Daoy (cell line): ENCODE results near the gene UBXN6. TPM values are rescaled to one million over a fixed set of nuclear protein-coding genes. Genes with fewer than 3 reads are reported as not detected.

Experiments
- DNase-seq: peaks from one replicate; pipeline ENCODE4 v3.0.0-alpha.2; 2015; ENCODE audit warnings: low read depth
- total RNA-seq: library from RNA; depleted of rRNA; stranded (reverse); fragments of >200 nt; shearing (Covaris generic); gene quantifications from 2 replicates; pipeline ENCODE4 v1.2.3, GENCODE V29; 2014; rRNA removed

The UBXN6 gene, protein sequence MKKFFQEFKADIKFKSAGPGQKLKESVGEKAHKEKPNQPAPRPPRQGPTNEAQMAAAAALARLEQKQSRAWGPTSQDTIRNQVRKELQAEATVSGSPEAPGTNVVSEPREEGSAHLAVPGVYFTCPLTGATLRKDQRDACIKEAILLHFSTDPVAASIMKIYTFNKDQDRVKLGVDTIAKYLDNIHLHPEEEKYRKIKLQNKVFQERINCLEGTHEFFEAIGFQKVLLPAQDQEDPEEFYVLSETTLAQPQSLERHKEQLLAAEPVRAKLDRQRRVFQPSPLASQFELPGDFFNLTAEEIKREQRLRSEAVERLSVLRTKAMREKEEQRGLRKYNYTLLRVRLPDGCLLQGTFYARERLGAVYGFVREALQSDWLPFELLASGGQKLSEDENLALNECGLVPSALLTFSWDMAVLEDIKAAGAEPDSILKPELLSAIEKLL
- 57.9 and 72.7 TPM in 2 replicates for total RNA-seq

DNA sequence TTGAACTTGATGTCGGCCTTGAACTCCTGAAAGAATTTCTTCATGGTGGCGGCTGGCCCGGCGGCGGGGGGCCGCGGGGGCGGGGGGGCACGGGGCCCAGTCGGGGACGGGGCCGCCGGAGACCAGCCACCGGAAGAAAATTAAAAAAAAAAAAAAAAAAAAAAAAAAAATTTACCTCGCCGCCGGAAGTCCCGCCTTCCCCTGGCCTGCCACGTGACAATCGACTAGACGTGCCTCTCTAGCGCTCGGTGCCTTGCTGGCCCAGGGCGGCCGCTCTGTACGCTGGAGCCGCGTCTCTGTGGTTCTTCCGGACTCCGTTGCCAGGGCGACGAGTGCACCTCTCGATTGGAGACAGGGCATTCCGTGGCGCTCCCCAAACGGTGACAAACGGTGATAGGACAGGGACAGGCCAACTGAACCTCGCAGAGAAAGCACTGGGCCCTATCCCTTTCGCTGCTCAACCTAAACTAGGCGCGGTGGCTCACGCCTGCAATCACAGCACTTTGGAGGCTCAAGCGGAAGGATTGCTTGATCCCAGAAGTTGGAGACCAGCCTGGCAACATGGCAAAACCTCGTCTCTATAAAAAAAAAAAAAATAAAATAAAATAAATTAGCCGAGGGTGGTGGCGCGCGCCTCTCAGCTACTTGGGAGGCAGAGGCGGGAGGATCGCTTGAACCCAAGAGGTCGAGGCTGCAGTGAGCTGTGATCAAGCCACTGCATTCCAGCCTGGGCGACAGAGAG, at the start of gene UBXN6:
TSS of gene UBXN6 (minus strand) at position 141 of the 742 bp plus-strand sequence. CDS start at position 44, 97 bp downstream.
- peak; percentile 98 for DNase-seq

DNA sequence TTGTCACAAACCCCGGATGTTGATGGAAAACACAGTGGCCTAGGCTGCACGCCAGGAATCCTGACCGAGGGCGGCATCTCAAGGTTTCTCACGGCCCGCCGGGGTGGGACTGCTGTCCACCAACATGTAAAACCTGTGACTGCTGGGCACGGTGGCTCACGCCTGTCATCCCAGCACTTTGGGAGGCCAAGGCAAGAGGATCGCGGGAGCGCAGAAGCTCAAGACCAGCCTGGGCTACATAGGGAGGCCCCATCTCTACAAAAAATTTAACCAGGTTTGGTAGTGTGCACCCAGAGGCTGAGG, 49.5 kb upstream of the UBXN6 start:
- DNase-seq: no peak

DNA sequence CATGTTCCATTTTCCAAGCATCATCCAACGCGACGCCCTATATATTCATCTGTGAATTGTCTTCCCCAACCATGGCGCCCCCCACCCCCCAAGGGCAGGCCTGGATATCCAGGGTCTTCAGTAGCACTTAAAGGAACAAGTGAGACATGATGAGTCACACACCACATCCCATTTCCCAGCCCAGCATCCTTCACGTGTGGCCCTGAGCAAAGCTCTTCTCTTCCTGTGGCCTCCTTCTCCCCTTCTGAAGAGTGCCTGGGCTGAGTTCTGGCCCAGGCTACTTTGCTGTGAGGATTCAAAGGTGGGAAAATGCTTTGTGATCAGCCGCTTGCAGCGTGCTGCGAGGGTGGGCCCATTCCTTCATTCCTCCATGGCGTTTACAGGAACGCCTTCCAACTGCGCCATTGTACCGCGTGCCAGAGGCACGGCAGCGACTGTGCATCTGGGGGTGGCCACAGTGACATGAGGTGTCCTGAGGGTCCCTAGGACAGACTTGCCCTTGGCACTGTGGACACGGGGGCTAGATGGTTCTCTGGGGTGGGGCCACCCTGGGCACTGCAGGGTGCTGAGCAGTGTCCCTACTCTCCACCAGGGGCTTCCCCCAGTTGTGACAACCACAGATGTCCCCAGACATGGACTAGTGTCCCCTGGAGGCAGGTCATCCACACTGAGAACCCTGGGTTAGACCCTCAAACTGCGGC, 49.0 kb upstream of the UBXN6 start:
- peak; percentile 81 for DNase-seq

DNA sequence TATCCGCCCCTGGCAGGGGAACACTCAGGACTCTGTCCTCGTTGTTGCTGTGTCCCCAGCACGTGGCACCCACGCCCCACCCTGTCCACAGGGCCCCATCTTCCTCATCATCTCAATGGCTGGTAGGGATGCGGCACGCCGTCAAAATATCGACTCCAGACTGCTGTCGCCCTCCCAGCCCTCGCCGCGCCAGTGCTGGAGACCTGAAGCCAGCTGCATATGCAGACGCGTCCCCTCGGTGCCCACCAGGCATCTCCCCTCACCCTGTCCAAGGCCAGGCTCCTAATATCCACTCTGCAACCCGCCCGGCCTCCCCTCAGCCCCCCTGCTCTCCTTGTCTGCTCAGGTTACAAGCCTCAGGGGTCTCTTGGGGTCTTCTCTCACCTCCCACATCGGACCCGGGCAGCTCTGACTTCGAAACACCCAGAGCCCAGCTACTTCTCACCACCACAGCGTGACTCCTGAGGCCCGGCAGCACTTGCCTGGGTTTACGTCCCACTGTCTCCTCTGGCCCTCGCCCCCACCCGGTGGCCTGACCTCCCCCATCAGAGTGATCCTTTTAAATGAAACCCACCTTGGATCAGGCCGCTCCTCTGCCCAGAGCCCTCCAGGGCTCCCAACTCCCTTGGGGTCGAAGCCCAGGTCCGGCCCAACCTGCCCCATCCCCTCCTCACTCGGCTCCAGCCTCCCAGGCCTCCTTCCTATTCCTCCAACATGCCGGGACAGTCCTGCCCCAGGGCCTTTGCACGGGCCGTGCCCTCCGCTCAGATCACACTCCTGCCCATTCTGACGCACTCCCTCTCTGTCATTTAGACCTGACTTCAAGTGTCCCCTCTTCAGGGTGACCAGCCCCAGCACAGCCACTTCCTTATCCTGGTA, 48.2 kb upstream of the UBXN6 start:
- no peak for DNase-seq

DNA sequence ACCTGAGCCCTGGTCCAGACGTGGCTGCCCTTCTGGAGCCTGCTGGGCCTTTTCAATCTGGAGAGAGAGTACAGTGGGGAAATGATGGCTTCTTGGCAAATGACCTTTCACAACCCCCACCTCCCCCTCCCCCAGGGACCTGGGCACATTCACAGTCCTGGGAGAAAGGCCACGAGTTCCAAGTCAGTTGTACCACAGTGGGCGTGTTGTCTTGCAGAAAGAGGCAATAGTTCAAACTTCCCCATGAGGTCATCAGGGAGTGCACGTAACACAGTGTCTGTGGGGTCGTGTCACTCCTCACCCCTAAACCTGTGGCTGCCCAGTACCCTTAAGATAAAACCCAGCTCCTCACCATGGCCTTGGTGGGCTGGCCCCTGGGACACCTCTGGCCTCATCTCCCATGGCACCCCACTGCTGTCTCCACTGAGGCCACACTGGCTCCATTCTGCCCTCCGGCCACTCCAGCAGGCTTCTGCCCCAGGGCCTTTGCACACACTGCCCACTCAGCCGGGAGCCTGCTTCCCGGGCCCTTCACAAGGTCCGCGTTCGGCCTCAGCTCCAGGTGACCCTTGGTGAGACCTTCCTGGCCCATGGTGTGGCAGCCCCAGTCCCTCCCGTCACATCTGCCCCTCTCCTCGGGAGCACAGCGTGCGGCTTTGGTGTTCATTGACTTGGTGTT, 47.4 kb upstream of the UBXN6 start:
- DNase-seq: no peak

DNA sequence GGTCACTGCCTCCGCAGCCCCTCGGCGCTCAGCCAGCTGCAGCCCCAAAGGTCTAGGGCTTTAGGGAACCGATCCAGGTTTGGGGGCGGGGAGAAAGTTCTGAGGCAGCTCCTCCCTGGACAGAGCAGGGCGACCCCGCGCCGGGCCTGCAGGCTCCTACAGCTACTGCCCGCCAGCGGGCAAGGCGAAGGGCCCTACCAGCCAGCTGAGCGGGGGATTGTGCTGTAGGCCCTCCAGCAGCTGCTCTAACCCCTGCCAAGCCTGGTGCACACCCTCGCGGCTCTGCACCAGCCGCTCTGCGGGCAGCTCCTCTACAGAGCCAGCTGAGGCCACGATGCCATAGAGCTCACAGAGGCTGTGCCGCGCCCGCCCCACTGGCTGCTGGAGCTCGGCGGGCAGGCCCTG, 46.7 kb upstream of the UBXN6 start:
- no peak for DNase-seq

DNA sequence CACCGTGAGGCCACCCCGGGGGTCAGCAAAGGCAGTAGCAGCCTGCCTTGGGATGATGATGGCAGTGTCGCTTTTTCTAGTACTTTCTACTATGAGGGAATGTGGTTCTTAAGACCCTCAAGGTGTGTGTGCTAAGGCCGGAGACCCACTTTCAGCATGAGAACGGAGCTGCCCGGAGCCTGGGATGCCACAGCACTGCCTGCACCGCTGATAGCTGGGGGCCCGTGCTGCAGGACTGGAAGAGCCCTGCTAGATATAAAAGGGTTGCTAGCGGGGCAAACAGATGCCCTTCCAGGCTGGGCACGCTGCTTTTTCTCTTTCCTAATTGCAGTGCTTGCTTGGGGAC, 46.2 kb upstream of the UBXN6 start:
- DNase-seq: no peak

DNA sequence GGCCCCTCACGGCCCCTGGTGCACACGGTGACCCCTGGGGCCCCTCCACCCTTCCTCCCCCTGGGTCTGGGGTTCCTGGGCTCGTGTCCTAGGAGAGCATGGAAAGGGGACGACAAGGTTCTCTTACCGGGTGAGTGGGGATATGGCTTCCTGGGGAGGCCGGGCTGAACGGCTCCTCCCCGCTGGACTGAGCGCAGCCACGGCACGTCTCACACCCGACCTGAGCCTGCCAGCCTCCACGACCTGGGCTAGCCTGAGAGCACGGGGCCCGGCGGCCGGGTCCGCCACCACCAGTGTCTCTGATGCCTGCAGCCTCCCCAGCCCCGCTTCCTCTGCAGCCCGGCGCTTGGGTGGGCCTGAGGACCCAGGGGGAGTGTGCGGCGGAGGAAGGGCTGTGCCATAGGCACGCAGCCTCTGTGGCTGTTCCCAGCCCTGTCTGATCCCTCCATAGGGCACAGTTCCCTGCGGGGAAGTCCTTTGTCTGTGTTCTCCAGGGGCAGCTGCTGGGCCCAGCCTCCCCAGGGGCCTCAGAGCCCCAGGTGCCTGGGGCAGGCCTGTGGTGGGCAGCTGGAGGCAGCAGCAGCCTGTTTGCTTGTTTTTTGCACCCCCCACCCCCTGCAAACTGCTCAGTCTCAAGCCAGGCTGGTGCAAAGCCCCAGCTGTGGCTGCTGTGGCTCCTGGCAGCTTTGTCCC, 45.7 kb upstream of the UBXN6 start:
- no peak for DNase-seq

DNA sequence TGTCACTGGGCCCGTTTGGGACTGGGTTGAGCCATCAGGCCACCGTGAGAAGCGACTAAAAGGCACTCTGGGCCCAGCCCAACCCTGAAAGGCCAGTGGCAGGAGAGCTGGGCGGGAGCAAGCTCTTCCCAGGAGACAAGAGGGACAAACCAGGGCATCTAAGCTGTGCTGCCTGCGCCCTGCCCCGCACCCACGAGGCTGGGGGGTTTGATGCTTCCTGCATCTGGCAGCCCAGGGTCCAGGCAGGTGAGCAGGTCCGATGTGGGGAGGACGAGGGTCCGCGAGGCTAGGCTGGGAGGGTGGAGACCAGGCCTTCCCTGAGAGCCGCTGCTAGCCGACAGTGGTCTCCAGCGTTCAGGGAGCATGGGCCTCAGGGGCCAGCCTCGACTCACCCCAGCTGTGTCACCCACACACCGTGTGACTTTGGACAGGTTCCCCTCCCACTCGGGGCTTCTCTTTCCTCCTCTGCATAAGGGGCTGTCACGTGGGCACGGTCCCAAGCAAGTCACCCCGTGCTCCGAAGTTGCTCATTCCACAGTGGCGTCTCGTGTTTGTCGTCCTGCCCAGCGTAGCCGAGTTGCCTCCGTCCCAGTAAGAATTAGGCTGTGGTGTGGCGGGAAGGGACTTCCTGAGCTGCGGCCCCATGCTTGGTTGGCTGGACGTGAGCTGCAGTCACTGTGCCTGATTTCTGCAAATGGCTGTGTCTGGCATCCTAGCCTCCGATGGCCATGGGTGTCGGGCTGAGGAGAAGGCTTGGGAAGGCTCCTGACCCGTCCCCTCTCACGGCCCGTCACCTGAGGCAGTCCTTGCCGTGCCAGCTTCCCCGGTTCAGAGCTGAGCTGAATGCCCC, 44.9 kb upstream of the UBXN6 start:
- DNase-seq: no peak

DNA sequence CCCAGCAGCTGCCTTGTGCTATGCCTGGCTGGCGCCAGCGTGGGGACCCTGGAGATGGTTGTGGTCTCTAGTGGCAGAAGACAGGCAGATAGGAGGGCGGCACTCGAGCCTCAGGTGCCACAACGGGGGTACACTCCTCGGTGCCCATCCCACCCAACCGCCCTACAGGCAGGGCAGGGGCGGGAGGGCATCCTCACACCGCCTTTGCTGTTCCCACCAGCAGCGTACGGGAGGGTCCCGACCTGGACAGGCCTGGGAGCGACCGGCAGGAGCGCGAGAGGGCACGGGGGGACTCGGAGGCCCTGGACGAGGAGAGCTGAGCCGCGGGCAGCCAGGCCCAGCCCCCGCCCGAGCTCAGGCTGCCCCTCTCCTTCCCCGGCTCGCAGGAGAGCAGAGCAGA, 44.1 kb upstream of the UBXN6 start:
- DNase-seq: no peak

DNA sequence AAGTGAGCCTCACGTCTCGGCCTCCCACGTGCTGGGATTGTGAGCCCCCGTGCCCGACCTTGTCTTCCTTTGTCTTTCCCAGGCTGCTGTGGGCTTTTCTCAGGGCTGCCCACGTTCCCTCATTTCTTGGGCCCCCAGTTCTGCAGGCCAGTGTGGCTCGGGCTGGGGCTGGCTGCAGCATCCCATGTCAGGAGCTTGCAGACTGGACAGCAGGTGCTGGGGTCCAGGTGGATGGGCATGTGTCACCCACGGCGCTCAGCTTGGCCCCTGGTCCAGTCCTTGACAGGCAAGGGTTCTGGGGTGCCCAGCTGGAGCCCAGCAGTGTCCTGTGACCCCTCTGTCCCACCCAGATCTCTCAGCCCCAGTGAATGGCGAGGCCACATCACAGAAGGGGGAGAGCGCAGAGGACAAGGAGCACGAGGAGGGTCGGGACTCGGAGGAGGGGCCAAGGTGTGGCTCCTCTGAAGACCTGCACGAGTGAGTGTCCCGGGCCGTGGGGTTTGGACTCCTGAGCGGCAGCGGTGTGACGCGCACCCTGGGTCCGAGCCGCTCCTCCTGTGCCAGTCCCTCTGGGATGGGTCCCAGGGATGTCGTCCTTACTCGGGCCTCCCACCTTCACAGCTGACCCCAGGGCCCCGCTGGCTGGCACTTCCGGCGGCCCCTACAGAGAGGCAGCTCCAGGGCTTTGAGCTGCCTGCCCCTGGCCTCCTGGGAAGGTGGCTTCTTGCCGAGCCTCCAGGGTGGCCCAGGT, 43.4 kb upstream of the UBXN6 start:
- no peak for DNase-seq

DNA sequence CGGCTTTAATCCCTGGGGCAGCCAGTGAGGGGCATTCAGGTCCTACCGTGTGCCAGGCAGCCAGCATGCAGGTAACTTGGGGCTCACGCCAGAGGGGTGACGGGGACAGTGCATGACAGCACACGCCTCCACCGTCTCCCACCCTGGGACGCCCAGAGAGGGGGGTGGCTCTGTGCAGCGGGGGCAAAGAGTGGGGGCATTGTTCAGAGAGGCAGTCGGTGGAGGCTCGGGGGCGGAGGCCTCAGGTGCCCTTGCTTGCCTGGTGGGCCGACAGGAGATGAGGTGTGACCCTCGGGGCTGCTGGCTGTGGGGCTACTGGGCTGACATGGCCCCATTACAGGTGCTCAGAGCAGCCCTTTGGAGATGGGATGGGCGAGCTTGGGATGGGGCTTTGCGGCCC, 42.3 kb upstream of the UBXN6 start:
- no peak for DNase-seq

DNA sequence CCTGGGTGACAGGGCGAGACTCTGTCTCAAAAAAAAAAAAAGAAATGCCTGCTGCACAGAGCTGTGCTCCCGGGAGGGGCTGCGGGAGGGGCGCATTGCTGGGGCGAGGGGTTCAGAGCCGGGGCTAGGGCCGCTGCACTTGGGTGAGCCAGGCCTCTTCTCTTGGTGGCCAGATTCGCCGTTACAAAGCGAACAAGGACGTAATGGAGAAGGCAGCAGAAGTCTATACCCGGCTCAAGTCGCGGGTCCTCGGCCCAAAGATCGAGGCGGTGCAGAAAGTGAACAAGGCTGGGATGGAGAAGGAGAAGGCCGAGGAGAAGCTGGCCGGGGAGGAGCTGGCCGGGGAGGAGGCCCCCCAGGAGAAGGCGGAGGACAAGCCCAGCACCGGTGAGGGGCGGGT, 41.7 kb upstream of the UBXN6 start:
- DNase-seq: no peak

DNA sequence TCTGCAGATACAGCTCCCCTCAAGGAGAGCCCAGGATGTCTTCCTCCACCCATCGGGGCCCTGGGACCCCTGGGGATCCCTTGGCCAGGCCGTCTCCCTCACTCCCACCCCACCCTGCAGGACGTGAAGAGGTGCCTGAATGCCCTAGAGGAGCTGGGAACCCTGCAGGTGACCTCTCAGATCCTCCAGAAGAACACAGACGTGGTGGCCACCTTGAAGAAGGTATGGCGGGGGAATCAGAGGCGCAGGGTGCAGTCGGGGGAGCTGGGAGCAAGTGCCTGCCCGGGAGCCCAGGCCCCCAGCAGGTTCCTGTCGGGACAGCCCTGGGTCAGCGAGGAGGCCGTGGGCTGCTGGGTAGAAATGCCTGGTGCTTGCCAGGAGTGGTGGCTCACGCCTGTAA, 41.1 kb upstream of the UBXN6 start:
- DNase-seq: no peak

DNA sequence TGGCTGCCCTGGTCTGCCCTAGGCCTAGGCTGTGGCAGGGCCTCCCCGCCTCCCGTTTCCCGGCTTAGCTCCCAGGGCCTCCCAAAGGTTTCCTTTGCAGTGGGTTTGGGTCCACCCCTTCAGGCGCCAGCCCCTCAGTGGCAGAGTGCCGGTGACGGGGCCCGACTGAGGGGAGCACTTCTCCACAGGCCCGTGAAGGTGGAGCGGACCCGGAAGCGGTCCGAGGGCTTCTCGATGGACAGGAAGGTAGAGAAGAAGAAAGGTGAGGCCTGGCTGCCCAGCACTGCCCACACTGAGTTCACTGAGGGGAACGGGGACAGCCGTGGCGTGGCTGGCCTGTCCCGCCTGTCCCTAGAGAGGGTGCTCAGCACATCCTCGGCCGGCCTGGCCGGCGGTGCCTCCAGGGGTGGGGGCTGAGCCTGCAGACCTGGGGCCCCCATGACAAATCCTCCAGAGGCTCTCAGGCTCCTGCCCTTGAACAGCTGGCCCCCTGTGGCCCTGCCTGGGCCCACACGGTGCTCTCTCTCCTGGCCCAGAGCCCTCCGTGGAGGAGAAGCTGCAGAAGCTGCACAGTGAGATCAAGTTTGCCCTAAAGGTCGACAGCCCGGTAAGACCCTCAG, 40.3 kb upstream of the UBXN6 start:
- DNase-seq: no peak

DNA sequence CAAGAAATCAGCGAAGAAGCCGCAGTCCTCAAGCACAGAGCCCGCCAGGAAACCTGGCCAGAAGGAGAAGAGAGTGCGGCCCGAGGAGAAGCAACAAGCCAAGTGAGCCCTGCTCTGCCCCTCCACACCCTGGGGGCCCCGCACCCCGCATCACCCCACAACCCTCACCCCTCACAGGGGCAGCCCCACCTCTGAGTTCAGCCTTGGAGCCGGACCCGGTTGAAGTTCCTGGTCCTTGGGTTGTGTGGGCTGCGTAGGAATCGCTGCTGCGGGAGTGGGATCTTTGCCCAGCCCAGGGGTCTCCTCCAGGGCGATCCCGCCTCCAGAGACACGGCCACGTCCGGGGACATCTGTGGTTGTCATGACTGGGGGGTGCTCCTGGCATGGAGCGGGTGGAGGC, 38.7 kb upstream of the UBXN6 start:
- DNase-seq: no peak

DNA sequence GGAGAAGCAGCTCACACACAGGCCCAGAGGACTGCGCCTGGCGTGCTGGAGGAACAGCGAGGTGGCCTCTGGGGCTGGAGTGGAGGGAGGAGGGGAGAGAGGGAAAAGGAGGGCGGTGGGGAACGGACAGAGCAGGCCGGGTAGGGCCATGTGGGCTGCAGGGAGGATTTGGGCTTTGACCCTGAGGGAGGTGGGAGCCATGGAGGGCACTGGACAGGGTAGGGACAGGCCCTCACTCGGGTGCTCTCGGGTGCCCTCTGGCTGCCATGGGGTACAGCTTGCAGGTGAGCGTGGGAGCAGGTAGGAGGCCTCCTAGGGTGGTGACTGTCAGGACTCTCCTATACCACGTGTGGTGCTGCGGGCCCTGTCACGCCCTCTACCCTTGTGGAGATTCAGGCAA, 37.9 kb upstream of the UBXN6 start:
- no peak for DNase-seq

DNA sequence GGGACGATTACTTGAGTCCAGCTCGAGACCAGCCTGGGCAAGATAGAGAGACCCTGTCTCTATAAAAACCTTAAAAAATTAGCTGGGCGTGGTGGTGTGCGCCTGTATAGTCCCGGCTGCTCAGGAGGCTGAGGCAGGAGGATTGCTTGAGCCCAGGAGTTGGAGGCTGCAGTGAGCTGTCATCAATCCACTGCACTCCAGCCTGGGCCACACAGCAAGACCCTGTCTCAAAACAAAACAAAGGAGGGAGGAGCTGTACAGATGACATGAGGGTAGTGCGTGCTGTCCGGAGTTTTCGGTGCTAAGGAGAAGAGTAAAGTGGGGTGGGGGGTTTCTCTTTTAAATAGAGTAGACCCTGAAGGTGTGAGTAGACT, 37.1 kb upstream of the UBXN6 start:
- no peak for DNase-seq
